Occipital lobe (tissue), 2 donors: ENCODE data around the gene EGFR. TPM values are rescaled to one million over a fixed set of nuclear protein-coding genes. Genes with fewer than 3 reads are reported as not detected.
A peak's percentile ranks its signal among the peaks of the same experiment; 100 is the strongest.

Source experiments
- DNase-seq: peaks from one replicate; lab custom pipeline; 2025; lab: John Stamatoyannopoulos, UW
- total RNA-seq: library from RNA; depleted of rRNA; stranded (reverse); fragments of >200 nt; gene quantifications from one replicate; pipeline ENCODE4 v1.2.3, GENCODE V29; 2014

The EGFR gene
- total RNA-seq, 1 donor from 2014 or later: 9.4 TPM

GRCh38 chr7:55122263-55122662 lies 103.4 kb downstream of the EGFR start:
- DNase-seq: no peak

- DNase-seq: no peak
These were observed 106.4 kb downstream of the EGFR start for GRCh38 chr7:55124989-55125875.

GRCh38 chr7:55127135-55127551 lies 108.3 kb downstream of the EGFR start:
- DNase-seq: no peak

GRCh38 chr7:55127622-55128081 lies 108.8 kb downstream of the EGFR start:
- DNase-seq: no peak

- DNase-seq: no peak
These were observed 110.0 kb downstream of the EGFR start for GRCh38 chr7:55128693-55129394.

GRCh38 chr7:55129541-55130394 lies 111.0 kb downstream of the EGFR start:
- peak; percentile 37 for DNase-seq

GRCh38 chr7:55130395-55131141 lies 111.8 kb downstream of the EGFR start:
- no peak for DNase-seq

GRCh38 chr7:55131142-55131929 lies 112.5 kb downstream of the EGFR start:
- DNase-seq: no peak

GRCh38 chr7:55132550-55132889 lies 113.7 kb downstream of the EGFR start:
- DNase-seq: no peak

GRCh38 chr7:55132890-55133551 lies 114.2 kb downstream of the EGFR start:
- no peak for DNase-seq

- DNase-seq: no peak
These were observed 115.0 kb downstream of the EGFR start for GRCh38 chr7:55133630-55134358.

- DNase-seq: no peak
These were observed 115.5 kb downstream of the EGFR start for GRCh38 chr7:55134359-55134725.

GRCh38 chr7:55134786-55135185 lies 116.0 kb downstream of the EGFR start:
- DNase-seq: no peak

GRCh38 chr7:55135462-55135861 lies 116.6 kb downstream of the EGFR start:
- no peak for DNase-seq

- no peak for DNase-seq
These were observed 119.8 kb downstream of the EGFR start for GRCh38 chr7:55138663-55139062.

- no peak for DNase-seq
These were observed 121.6 kb downstream of the EGFR start for GRCh38 chr7:55140221-55140940.

GRCh38 chr7:55140941-55141278 lies 122.1 kb downstream of the EGFR start:
- no peak for DNase-seq

GRCh38 chr7:55142919-55143600 lies 124.2 kb downstream of the EGFR start:
- DNase-seq: no peak
